Bronchial epithelial cell (primary cell): Measurements from ENCODE around the gene USP9Y. TPM values are rescaled to one million over a fixed set of nuclear protein-coding genes. Genes with fewer than 3 reads are reported as not detected.

Source experiments
- DNase-seq: peaks from one replicate; pipeline ENCODE4 v3.0.0-alpha.2; 2010; ENCODE audit warnings: low read depth
- FAIRE-seq: peaks from 2 replicates; lab custom pipeline; 2011; peaks lifted over from hg19 to GRCh38; lab: Jason Lieb, UNC
- H3K27me3 ChIP-seq: 2 replicates; pipeline ENCODE4 v1.5.1; 2011; ENCODE audit warnings: low read length; ENCODE audit not compliant: control insufficient read depth, insufficient read depth
- H3K36me3 ChIP-seq: 2 replicates; pipeline ENCODE4 v1.5.1; 2011; ENCODE audit warnings: low read length; ENCODE audit not compliant: control insufficient read depth, insufficient read depth
- H3K4me3 ChIP-seq: 2 replicates; pipeline ENCODE4 v1.5.1; 2011; ENCODE audit warnings: mild to moderate bottlenecking, low read depth, low read length, control low read depth
- total RNA-seq: library from RNA; depleted of rRNA; stranded (reverse); fragments of >200 nt; gene quantifications from 2 replicates; pipeline ENCODE4 v1.2.1, GENCODE V29; 2014
- TF ChIP-seq, protein P1 (sequence below): IDR thresholded peaks from 2 replicates; pipeline ENCODE4 v1.5.1; 2011; ENCODE audit warnings: mild to moderate bottlenecking, moderate library complexity, low read length, control low read depth, inconsistent platforms; ENCODE audit not compliant: insufficient read depth, severe bottlenecking

Gene USP9Y
- total RNA-seq, 1 donor from 2014 or later: 15.0 TPM

DNA sequence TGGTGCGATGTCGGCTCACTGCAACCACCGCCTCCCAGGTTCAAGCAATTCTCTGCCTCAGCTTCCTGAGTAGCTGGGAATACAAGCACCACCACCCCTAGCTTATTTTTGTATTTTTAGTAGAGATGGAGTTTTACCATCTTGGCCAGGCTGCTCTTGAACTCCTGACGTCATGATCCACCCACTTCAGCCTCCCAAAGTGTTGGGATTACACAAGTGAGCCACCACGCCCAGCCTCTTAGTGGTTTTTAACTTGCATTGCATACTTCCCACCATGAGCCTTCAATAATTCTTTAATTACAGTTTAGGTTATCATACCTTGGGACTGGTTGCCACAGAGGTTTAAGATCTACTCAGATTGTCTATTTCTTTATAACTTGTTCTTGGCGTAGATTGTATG, 14.3 kb downstream of the USP9Y start:
- H3K27me3 ChIP-seq: no peaks in the 10 kb centered on the region
- FAIRE-seq (no peak), DNase-seq (peak; percentile 1)
- TF ChIP-seq, protein P1, sequence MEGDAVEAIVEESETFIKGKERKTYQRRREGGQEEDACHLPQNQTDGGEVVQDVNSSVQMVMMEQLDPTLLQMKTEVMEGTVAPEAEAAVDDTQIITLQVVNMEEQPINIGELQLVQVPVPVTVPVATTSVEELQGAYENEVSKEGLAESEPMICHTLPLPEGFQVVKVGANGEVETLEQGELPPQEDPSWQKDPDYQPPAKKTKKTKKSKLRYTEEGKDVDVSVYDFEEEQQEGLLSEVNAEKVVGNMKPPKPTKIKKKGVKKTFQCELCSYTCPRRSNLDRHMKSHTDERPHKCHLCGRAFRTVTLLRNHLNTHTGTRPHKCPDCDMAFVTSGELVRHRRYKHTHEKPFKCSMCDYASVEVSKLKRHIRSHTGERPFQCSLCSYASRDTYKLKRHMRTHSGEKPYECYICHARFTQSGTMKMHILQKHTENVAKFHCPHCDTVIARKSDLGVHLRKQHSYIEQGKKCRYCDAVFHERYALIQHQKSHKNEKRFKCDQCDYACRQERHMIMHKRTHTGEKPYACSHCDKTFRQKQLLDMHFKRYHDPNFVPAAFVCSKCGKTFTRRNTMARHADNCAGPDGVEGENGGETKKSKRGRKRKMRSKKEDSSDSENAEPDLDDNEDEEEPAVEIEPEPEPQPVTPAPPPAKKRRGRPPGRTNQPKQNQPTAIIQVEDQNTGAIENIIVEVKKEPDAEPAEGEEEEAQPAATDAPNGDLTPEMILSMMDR: no peak
- no peaks in the 10 kb centered on the region for H3K36me3 ChIP-seq
- H3K4me3 ChIP-seq: no peak overlapping the region

DNA sequence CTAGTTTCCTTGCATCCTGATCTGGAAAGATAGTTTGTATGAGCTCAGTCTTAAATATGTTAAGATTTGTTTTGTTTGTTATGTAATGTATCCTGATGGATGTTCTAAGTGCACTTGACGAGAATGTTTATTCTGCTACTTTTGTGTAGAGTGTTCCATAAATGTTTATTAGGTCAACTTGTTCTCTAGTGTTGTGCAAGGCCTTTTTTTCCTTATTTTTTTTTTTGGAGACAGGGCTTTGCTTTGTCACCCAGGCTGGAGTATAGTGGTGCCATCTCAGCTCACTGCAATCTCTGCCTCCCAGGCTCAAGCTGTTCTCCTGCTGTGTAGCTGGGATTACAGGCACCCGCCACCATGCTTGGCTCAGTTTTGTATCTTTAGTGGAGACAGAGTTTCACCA, 28.7 kb downstream of the USP9Y start:
- no peak overlapping the region for H3K4me3 ChIP-seq
- FAIRE-seq: no peak

DNA sequence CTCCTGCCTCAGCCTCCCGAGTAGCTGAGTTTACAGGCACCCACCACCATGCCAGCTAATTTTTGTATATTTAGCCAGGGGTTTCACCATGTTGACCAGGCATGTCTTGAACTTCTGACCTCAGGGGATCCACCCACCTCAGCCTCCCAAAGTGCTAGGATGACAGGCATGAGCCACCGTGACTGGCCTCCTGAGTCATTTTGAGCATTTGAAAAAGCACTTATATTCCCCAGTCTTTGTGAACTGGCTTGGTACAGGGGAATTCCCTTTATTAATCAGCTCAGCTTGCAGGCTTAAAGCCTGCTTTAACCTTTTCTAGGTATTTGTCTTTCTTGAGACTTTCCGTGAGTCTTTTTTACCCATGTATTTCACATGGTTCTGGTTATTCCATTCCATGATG, 32.6 kb downstream of the USP9Y start:
- DNase-seq: peak; percentile 76
- Histone ChIP-seq H3K4me3 (no peak overlapping the region), H3K36me3 (peaks cover 1% of the 10 kb centered on the region), H3K27me3 (no peaks in the 10 kb centered on the region)
- TF ChIP-seq, protein P1: no peak
- no peak for FAIRE-seq

More for the DNA sequence above, 28.7 kb downstream of the USP9Y start:
- Histone ChIP-seq H3K27me3 (no peaks in the 10 kb centered on the region), H3K36me3 (peaks cover 1% of the 10 kb centered on the region)
- TF ChIP-seq, protein P1: no peak
- DNase-seq: no peak

DNA sequence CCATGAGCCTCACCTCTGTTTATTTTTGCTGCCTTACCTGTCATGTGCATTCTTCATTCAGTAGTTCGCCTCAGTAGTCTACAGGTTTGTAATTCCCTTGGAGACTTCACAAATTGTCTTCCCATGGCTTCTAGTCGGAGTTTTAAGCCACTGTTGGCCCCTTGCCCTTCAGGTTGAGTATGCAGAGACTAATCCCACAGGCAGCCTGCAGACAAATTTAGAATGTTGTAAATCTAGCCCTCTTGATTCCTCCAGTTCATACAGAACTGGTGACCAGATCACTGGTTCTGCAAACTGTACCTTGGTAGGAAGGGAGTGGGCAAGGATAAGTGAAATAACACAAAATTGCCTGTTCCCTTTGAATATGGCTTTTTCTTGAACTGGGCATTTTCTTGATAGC, 33.0 kb downstream of the USP9Y start:
- TF ChIP-seq, protein P1: no peak
- Histone ChIP-seq H3K4me3 (no peak overlapping the region), H3K36me3 (peaks cover 1% of the 10 kb centered on the region), H3K27me3 (no peaks in the 10 kb centered on the region)
- DNase-seq (no peak), FAIRE-seq (no peak)

DNA sequence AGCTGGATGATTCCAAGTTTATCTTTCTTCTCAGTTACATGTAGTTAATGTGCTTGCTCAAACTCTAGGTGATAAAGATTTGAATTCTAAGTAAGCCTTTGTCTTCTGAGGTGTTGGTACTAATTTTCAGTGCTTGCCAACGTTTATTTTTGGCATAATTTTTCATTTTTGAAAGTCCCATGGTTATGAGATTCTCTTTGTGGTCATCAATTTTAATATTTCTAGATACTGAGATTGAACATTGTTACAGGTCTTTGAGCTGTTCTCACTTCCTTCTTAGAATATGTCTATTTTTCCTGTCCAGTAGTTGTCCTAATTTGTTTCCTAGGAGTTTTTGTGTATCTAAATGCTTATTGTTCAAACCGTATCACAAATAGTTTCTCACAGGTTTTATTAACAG, 40.4 kb downstream of the USP9Y start:
- H3K36me3 ChIP-seq: no peaks in the 10 kb centered on the region
- TF ChIP-seq, protein P1: no peak
- no peak for FAIRE-seq

DNA sequence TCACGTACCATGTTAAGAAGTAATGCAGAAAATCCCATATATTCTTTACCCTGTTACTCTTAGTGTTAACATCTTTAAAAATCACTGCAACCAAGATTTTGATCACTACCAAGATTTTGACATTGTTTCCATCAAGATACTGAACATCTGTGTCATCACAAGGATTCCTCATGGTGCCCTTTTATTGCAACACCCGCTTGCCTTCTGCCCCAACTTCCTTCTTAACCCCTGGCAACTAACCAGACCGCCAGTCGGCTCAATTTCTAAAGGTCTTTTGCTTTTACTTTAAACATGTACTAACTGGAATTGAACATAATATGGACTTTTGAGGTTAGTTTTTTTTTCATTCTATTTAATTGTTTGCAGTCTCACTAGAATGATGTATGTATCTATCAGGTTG, 41.7 kb downstream of the USP9Y start:
- Histone ChIP-seq H3K27me3 (no peaks in the 10 kb centered on the region), H3K4me3 (no peak overlapping the region), H3K36me3 (no peaks in the 10 kb centered on the region)
- TF ChIP-seq, protein P1: no peak
- DNase-seq (peak; percentile 11), FAIRE-seq (no peak)

More for the DNA sequence above, 40.4 kb downstream of the USP9Y start:
- Histone ChIP-seq H3K27me3 (no peaks in the 10 kb centered on the region), H3K4me3 (no peak overlapping the region)
- no peak for DNase-seq
